HFFc6 (cell line): ENCODE measurements around the gene KRTAP10-1. TPM values are rescaled to one million over a fixed set of nuclear protein-coding genes. Genes with fewer than 3 reads are reported as not detected.

Source experiments
- DNase-seq: peaks from one replicate; pipeline ENCODE4 v3.0.0-alpha.2; 2018
- H3K27ac Mint-ChIP-seq: 2 replicates; pipeline ENCODE4 v1.8.0; 2020; ENCODE audit warnings: mild to moderate bottlenecking, mixed read lengths
- H3K27me3 Mint-ChIP-seq: 2 replicates; pipeline ENCODE4 v1.8.0; 2021; ENCODE audit warnings: mild to moderate bottlenecking, moderate library complexity, mixed read lengths; ENCODE audit not compliant: insufficient read depth
- H3K36me3 Mint-ChIP-seq: 2 replicates; pipeline ENCODE4 v1.8.0; 2021; ENCODE audit warnings: low read depth, mixed read lengths
- H3K4me1 Mint-ChIP-seq: 2 replicates; pipeline ENCODE4 v1.8.0; 2020; ENCODE audit warnings: low read depth, mixed read lengths
- H3K4me3 Mint-ChIP-seq: 2 replicates; pipeline ENCODE4 v1.8.0; 2020; ENCODE audit warnings: mild to moderate bottlenecking, moderate library complexity, mixed read lengths
- H3K9me3 Mint-ChIP-seq: 2 replicates; pipeline ENCODE4 v1.8.0; 2020; ENCODE audit warnings: mild to moderate bottlenecking, mixed read lengths
- CTCF ChIP-seq: fragments of 200-600 bp; sonication (generic); IDR thresholded peaks from 2 replicates; pipeline ENCODE4 v1.5.0; 2021; ENCODE audit warnings: antibody characterized with exemption, mild to moderate bottlenecking
- total RNA-seq, 6 experiments: library from RNA; stranded (reverse); fragmentation: NEBNext Ultra II Directional; extraction: Animal tissue kit (Norgen Biotek cat#: 25700); gene quantifications; 2 replicates in 1 of 6; 3 replicates in 5 of 6; pipeline ENCODE4 v1.2.3, GENCODE V29; 2021

KRTAP10-1 gene
- total RNA-seq, 6 experiments from 2014 or later = not detected

DNA sequence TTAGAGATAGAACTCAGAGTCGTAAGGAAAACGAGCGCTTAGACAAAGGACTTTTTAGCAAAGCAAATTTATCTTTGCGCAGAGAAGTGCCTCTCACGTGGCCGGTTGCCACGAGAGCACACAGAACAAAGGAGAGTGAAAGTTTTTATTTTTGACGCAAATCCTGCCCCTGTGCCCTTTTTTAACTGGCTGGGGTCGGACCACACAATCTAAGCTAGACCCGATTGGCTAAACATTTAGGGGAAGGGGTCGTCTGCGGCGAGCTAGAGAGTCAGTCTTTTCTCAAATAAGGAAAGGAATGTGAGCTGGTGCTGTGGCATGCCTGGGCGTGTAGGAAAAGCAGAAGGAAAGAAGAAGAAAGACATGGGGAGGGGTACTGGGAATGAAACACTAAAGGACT is 8.9 kb upstream of the KRTAP10-1 start:
- H3K4me3 Mint-ChIP-seq = no peak overlapping the region; the same call in 1 of the 2 replicates
- no peak overlapping the region for H3K27ac Mint-ChIP-seq

GRCh38 chr21:44548381-44548780 is 8.4 kb upstream of the KRTAP10-1 start:
- H3K4me3 Mint-ChIP-seq = no peak overlapping the region
- H3K36me3 Mint-ChIP-seq = no peaks in the 10 kb centered on the region; the same call in 1 of the 2 replicates
- H3K27ac Mint-ChIP-seq = no peak overlapping the region
- H3K4me1 Mint-ChIP-seq = no peaks in the 10 kb centered on the region
- H3K9me3 Mint-ChIP-seq = peaks cover 22% of the 10 kb centered on the region
- DNase-seq = no peak
- peaks cover 21% of the 10 kb centered on the region for H3K27me3 Mint-ChIP-seq
- no peak for TF ChIP-seq CTCF

More for the DNA sequence above, 8.9 kb upstream of the KRTAP10-1 start:
- no peak for DNase-seq
- Mint-ChIP-seq H3K27me3 (peaks cover 21% of the 10 kb centered on the region), H3K36me3 (no peaks in the 10 kb centered on the region; the same call in 1 of the 2 replicates), H3K4me1 (no peaks in the 10 kb centered on the region), H3K9me3 (peaks cover 22% of the 10 kb centered on the region)
- no peak for TF ChIP-seq CTCF

DNA sequence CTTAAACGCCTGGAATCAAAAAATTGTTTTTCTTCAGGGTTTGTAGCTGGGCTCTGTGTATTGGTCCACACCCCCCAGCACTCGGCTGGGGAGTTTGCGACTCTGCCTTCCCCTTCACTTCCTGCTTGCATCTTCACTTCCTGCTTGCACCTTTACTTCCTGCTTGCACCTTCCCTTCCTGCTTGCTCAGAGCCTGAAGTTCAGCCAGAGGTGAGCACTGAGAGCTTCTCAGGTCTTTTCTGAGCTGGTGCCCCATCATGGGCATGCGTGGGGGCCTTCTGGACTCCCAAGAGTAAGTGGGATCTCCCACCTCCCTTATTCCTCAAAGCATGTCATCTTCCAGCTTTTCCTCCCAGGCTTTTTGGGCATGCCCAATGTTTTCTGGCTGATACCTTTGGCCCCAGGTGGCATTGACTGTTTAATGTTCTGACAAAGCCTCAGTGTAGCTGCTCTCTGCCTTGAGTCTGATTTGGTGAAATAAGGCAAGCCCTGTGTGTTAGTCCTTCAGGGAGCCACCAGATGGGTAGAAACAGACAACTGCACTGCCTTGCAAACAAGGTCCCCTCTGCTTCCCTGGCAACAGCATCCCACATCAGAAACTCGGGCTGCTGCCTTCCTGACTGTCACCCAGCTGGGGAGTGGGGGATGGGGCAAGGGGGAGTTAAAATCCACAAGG is 7.8 kb upstream of the KRTAP10-1 start:
- peaks cover 20% of the 10 kb centered on the region for H3K27me3 Mint-ChIP-seq
- H3K36me3 Mint-ChIP-seq = no peaks in the 10 kb centered on the region; the same call in 1 of the 2 replicates
- no peak overlapping the region for H3K27ac Mint-ChIP-seq
- no peaks in the 10 kb centered on the region for H3K4me1 Mint-ChIP-seq
- H3K4me3 Mint-ChIP-seq = no peak overlapping the region
- peaks cover 22% of the 10 kb centered on the region for H3K9me3 Mint-ChIP-seq
- no peak for DNase-seq
- no peak for TF ChIP-seq CTCF

GRCh38 chr21:44544566-44544965 is 4.6 kb upstream of the KRTAP10-1 start:
- no peak overlapping the region for H3K4me3 Mint-ChIP-seq
- no peak overlapping the region for H3K27ac Mint-ChIP-seq

GRCh38 chr21:44542716-44543115 is 2.7 kb upstream of the KRTAP10-1 start:
- no peak overlapping the region for H3K4me3 Mint-ChIP-seq
- H3K36me3 Mint-ChIP-seq = no peaks in the 10 kb centered on the region; the same call in none of the 2 replicates
- H3K27ac Mint-ChIP-seq = no peak overlapping the region
- DNase-seq = no peak
- peaks cover 14% of the 10 kb centered on the region for H3K9me3 Mint-ChIP-seq
- no peak for TF ChIP-seq CTCF
- H3K27me3 Mint-ChIP-seq = peaks cover 7% of the 10 kb centered on the region
- no peaks in the 10 kb centered on the region for H3K4me1 Mint-ChIP-seq

More at GRCh38 chr21:44544566-44544965, 4.6 kb upstream of the KRTAP10-1 start:
- Mint-ChIP-seq H3K27me3 (peaks cover 13% of the 10 kb centered on the region), H3K4me1 (no peaks in the 10 kb centered on the region), H3K9me3 (peaks cover 18% of the 10 kb centered on the region), H3K36me3 (no peaks in the 10 kb centered on the region; the same call in none of the 2 replicates)
- DNase-seq = no peak
- no peak for TF ChIP-seq CTCF
